Glutamatergic neuron (in vitro differentiated cells): ENCODE results near the gene EXOSC9. TPM values are rescaled to one million over a fixed set of nuclear protein-coding genes. Genes with fewer than 3 reads are reported as not detected.

Source experiments
- DNase-seq: peaks from one replicate; pipeline ENCODE4 v3.0.0; 2022
- H3K27ac Mint-ChIP-seq: one replicate; pipeline ENCODE4 v1.8.0; 2020; ENCODE audit warnings: mild to moderate bottlenecking, mixed read lengths, inconsistent platforms; ENCODE audit not compliant: unreplicated experiment
- H3K27me3 Mint-ChIP-seq: one replicate; pipeline ENCODE4 v1.8.0; 2020; ENCODE audit warnings: mild to moderate bottlenecking, moderate library complexity, mixed read lengths, inconsistent platforms; ENCODE audit not compliant: unreplicated experiment
- H3K36me3 Mint-ChIP-seq: one replicate; pipeline ENCODE4 v1.8.0; 2020; ENCODE audit warnings: mild to moderate bottlenecking, mixed read lengths, inconsistent platforms; ENCODE audit not compliant: unreplicated experiment
- H3K4me1 Mint-ChIP-seq: one replicate; pipeline ENCODE4 v1.8.0; 2020; ENCODE audit warnings: mild to moderate bottlenecking, low read depth, mixed read lengths, inconsistent platforms; ENCODE audit not compliant: unreplicated experiment
- H3K4me3 Mint-ChIP-seq: one replicate; pipeline ENCODE4 v1.8.0; 2020; ENCODE audit warnings: mild to moderate bottlenecking, mixed read lengths, inconsistent platforms; ENCODE audit not compliant: unreplicated experiment
- H3K9me3 Mint-ChIP-seq: one replicate; pipeline ENCODE4 v1.8.0; 2020; ENCODE audit warnings: mild to moderate bottlenecking, moderate library complexity, mixed read lengths, inconsistent platforms; ENCODE audit not compliant: unreplicated experiment
- total RNA-seq: library from RNA; stranded (reverse); fragmentation: NEBNext Ultra II Directional; extraction: Animal tissue kit (Norgen Biotek cat#: 25700); gene quantifications from one replicate; pipeline ENCODE4 v1.2.1, GENCODE V29; 2021; ENCODE audit not compliant: unreplicated experiment
- TF ChIP-seq, protein P1 (sequence below): fragments of 200-600 bp; sonication (generic); IDR thresholded peaks from one replicate; pipeline ENCODE4 v1.5.0; 2021; ENCODE audit not compliant: partially characterized antibody, unreplicated experiment

The EXOSC9 gene
- total RNA-seq, 1 donor from 2014 or later: 25.4 TPM

DNA sequence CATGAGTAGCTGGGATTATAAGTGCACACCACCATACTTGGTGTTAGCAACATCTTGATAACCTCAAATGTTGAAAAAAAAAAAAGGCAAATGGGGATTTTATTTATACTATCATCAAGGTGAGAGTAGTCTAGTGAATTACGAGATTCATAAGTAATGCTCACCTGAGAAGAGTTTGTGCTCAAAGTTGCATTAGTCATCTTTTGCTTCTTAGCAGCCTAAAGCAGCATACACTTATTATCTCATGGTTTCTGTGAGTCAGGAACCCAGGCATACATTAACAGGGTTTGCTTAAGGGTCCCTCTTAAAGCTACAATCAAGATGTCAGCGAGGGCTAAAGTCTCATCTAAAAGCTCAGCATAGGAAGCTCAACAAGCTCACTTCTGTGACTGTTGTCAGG lies 8.2 kb upstream of the EXOSC9 start:
- H3K36me3 Mint-ChIP-seq: no peaks in the 10 kb centered on the region
- H3K27ac Mint-ChIP-seq: no peak overlapping the region
- H3K4me3 Mint-ChIP-seq: no peak overlapping the region
- no peak for DNase-seq
- no peaks in the 10 kb centered on the region for H3K9me3 Mint-ChIP-seq
- peaks cover 14% of the 10 kb centered on the region for H3K4me1 Mint-ChIP-seq
- H3K27me3 Mint-ChIP-seq: no peaks in the 10 kb centered on the region
- TF ChIP-seq, protein P1, sequence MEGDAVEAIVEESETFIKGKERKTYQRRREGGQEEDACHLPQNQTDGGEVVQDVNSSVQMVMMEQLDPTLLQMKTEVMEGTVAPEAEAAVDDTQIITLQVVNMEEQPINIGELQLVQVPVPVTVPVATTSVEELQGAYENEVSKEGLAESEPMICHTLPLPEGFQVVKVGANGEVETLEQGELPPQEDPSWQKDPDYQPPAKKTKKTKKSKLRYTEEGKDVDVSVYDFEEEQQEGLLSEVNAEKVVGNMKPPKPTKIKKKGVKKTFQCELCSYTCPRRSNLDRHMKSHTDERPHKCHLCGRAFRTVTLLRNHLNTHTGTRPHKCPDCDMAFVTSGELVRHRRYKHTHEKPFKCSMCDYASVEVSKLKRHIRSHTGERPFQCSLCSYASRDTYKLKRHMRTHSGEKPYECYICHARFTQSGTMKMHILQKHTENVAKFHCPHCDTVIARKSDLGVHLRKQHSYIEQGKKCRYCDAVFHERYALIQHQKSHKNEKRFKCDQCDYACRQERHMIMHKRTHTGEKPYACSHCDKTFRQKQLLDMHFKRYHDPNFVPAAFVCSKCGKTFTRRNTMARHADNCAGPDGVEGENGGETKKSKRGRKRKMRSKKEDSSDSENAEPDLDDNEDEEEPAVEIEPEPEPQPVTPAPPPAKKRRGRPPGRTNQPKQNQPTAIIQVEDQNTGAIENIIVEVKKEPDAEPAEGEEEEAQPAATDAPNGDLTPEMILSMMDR: no peak

DNA sequence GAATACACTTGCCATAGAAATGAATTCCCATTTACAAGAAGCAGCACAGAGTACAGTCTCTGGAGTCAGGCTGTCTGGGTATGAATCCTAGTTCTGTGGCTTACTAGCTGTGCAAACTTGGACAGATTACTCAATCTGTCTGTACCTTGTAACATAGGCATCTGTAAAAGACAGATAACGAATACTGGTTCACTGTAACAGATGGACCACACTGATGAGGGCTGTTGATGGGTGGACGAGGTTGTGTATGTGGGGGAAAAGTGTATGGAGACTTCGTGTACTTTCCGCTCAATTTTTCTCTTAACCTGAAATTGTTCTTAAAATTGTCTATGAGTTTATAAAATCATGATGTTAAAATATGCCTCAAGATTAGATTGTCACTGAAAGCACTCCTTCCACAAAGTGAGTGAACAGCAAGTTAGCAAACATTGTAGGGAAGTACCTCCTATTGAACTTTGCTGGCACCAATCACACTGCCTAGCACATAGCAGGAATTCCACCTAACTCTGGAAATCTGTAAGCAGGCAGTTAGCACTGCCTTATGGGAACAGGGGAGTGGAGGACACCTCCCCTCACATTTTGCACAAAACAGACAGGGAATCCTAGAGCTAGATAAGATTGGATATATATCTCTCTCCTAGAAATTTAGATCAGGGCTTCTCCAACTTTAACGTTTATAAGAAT lies 6.5 kb upstream of the EXOSC9 start:
- DNase-seq: no peak
- Mint-ChIP-seq H3K4me1 (peaks cover 14% of the 10 kb centered on the region), H3K4me3 (no peak overlapping the region), H3K36me3 (no peaks in the 10 kb centered on the region), H3K9me3 (no peaks in the 10 kb centered on the region), H3K27ac (no peak overlapping the region), H3K27me3 (no peaks in the 10 kb centered on the region)
- TF ChIP-seq, protein P1: no peak

DNA sequence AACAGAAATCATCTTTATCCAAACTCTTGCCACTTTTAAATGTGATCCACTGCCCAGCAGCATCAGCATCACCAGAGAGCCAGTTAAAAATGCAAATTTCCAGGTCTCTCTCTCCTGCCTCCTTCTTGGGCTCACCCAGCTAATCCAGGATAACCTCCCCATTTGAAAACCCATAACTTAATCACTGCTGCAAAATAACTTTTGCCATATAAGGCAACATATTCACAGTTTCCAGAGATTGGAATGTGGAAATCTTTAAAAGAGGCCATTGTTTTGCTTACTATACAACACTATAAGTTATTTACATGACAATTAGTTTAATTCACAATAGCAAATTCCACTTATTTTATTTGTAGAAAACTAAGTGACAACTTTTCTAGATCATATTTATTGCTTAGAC lies 4.8 kb upstream of the EXOSC9 start:
- TF ChIP-seq, protein P1: no peak
- no peak overlapping the region for H3K27ac Mint-ChIP-seq
- DNase-seq: no peak
- H3K27me3 Mint-ChIP-seq: peaks cover 3% of the 10 kb centered on the region
- peaks cover 14% of the 10 kb centered on the region for H3K4me1 Mint-ChIP-seq
- no peak overlapping the region for H3K4me3 Mint-ChIP-seq
- no peaks in the 10 kb centered on the region for H3K36me3 Mint-ChIP-seq
- peaks cover 7% of the 10 kb centered on the region for H3K9me3 Mint-ChIP-seq

DNA sequence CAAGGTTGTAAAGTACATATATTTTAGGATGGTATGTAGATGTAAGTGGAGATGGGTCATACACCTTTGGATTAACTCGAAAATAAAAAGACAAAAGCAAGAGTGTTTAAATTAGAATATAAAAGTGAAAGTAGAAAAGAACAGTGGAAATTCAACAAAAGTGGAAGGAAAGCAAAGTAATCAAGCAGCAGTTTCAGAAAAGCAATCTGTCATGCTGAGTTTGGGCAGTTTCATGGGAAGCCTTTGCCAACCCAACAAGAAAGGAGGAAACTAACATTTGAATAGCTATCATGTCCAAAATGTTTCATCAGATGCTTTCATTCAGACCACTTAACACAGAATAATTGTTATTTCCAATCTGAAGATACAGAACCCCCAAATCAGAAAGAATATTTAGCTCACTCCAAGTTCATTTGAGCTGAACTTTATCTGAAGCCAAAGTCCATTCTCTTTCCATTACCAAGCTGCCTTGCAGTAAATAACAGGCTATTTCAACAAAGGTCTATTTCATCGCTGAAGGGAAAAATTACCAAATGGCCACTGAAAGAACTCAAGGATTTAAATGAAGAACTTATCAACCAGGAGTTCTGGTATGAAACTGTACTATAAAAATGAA lies 1.8 kb upstream of the EXOSC9 start:
- TF ChIP-seq, protein P1: no peak
- DNase-seq: no peak
- peaks cover 8% of the 10 kb centered on the region for H3K9me3 Mint-ChIP-seq
- no peaks in the 10 kb centered on the region for H3K36me3 Mint-ChIP-seq
- no peak overlapping the region for H3K4me3 Mint-ChIP-seq
- H3K4me1 Mint-ChIP-seq: peaks cover 14% of the 10 kb centered on the region
- peaks cover 4% of the 10 kb centered on the region for H3K27me3 Mint-ChIP-seq
- H3K27ac Mint-ChIP-seq: no peak overlapping the region

DNA sequence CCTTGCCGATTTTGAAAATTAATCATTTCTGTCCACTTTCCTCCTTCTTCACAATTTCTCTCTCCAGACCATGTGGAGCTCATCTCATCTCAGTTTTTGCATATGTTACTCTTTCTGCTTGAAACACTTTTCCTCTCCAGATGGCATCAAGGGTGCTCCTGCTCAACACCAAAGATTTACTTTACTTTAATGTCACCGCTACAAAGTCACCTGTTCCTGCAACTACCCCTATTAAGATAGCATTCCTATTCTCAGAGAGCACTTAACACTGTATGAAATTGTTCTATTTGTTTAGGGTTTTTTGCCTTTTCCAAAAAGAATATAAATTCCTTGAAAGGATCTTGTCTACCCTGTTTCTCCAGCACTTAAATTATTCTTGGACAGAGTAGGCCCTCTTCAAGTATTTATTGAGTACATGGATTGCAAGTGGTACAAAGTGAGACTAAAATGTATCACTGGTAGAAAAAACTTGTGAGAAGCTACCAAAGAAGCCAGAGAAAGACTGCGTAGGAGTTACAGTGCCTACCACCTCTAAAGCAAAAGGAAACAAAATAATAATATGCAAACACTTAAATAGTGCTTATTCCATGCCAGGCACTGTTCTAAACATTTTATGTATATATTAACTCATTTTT lies 1.1 kb upstream of the EXOSC9 start:
- Mint-ChIP-seq H3K27ac (no peak overlapping the region), H3K9me3 (peaks cover 8% of the 10 kb centered on the region), H3K4me1 (peaks cover 9% of the 10 kb centered on the region), H3K27me3 (peaks cover 4% of the 10 kb centered on the region), H3K4me3 (peak overlapping the region; percentile 92), H3K36me3 (no peaks in the 10 kb centered on the region)
- TF ChIP-seq, protein P1: no peak
- DNase-seq: no peak
